OCI-LY3 (cell line): ENCODE data around the gene TMX3.

ENCODE experiments used
- H2AFZ ChIP-seq: fragments of 200-600, 300-600 bp; shearing (Covaris generic); 2 replicates; pipeline ENCODE4 v1.6.0; 2014; ENCODE audit warnings: antibody characterized with exemption, low read depth, low read length
- H3K27ac ChIP-seq: fragments of 200-600, 300-600 bp; sonication (generic); 2 replicates; pipeline ENCODE4 v1.5.1; 2014; ENCODE audit warnings: mild to moderate bottlenecking, low read length, moderate library complexity, mixed read lengths
- H3K27me3 ChIP-seq: fragments of 200-600, 300-600 bp; sonication (generic); 2 replicates; pipeline ENCODE4 v1.6.1; 2014; ENCODE audit warnings: low read depth, low read length, mixed read lengths
- H3K36me3 ChIP-seq: fragments of 200-600, 300-600 bp; sonication (generic); replicated peaks from 2 replicates; pipeline ENCODE3; 2014; ENCODE audit warnings: low read depth, low read length, mixed read lengths
- H3K4me1 ChIP-seq: fragments of 300-600, 200-600 bp; sonication (generic); 2 replicates; pipeline ENCODE4 v1.6.1; 2014; ENCODE audit warnings: low read length, mixed read lengths
- H3K4me2 ChIP-seq: fragments of 200-600, 300-600 bp; sonication (generic); 2 replicates; pipeline ENCODE4 v1.6.1; 2014; ENCODE audit warnings: low read length, mixed read lengths
- H3K4me3 ChIP-seq: fragments of 300-600, 200-600 bp; sonication (generic); 2 replicates; pipeline ENCODE4 v1.5.1; 2014; ENCODE audit warnings: antibody characterized with exemption, mild to moderate bottlenecking, low read length, moderate library complexity
- H3K79me2 ChIP-seq: fragments of 300-600, 200-600 bp; shearing (Covaris generic); 2 replicates; pipeline ENCODE4 v1.6.1; 2014; ENCODE audit warnings: mild to moderate bottlenecking, low read length, mixed read lengths
- H3K9ac ChIP-seq: fragments of 300-600, 200-600 bp; shearing (Covaris generic); 2 replicates; pipeline ENCODE4 v1.6.0; 2014; ENCODE audit warnings: mild to moderate bottlenecking, low read length, moderate library complexity
- H3K9me3 ChIP-seq: fragments of 200-600, 300-600 bp; shearing (Covaris generic); 2 replicates; pipeline ENCODE4 v1.6.1; 2014; ENCODE audit warnings: low read length, mixed read lengths; ENCODE audit not compliant: insufficient read depth
- H4K20me1 ChIP-seq: fragments of 200-600, 300-600 bp; sonication (generic); 2 replicates; pipeline ENCODE4 v1.6.1; 2016; ENCODE audit warnings: low read length, mixed read lengths; ENCODE audit not compliant: insufficient read depth
- CTCF ChIP-seq: fragments of 200-600, 300-600 bp; sonication (generic); IDR thresholded peaks from 2 replicates; pipeline ENCODE4 v1.5.1; 2014; ENCODE audit warnings: antibody characterized with exemption, low read length, low read depth
- EZH2phosphoT487 ChIP-seq: fragments of 200-600 bp; shearing (Covaris generic); IDR thresholded peaks from 2 replicates; pipeline ENCODE4 v1.6.1; 2018; ENCODE audit warnings: antibody characterized with exemption, mixed run types, low read depth

Gene TMX3

DNA sequence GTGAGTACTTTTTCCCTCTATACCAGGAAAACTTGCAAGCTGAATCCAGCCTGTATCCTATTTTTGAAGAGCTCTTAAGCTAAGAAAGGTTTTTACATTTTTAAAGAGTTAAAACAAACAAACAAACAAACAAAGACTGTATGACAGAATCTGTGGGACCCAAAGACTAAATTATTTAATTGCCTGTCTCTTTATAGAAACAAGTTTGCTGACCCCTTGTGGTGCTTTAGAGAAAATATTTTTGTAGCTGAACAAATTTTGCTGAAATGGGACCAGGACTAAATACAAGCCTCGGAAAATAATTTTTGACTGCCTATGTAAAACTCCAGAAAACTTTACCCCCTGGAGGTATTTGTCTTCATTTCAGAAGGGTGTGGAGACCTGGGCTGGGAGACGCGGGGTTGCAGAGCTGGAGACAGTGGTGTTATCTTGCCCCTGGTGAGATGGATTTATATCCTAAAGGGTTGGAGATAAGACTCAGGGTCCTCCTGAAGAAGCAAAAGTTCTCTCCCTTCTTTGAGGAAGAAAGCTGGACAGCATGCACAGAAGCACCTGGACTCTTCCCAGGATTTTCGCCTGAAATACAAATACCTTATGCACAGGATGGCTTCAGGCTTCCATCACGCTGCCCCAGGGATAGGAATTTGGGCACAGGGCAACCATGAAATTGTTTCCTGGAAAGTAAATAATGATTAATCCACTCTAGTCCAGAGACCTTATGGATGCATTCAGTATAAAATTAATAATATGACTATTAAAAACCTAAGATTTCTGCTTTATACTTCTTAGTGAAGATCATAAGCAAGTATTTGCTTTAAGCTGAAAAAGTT is 54.3 kb downstream of the TMX3 start:
- H2AFZ ChIP-seq = peak overlapping the region; percentile 63; the same call in 1 of the 2 replicates
- peaks cover under 1% of the 10 kb centered on the region; the same call in 1 of the 2 replicates for H3K4me1 ChIP-seq
- TF ChIP-seq EZH2phosphoT487 = no peak
- peak; percentile 96 for TF ChIP-seq CTCF

GRCh38 chr18:68648191-68648590 is 66.7 kb downstream of the TMX3 start:
- H3K27ac ChIP-seq = no peak overlapping the region
- no peak for TF ChIP-seq CTCF
- H3K36me3 ChIP-seq = no peaks in the 10 kb centered on the region
- no peaks in the 10 kb centered on the region for H3K4me1 ChIP-seq
- H3K27me3 ChIP-seq = no peaks in the 10 kb centered on the region
- no peak overlapping the region for H3K9ac ChIP-seq
- no peaks in the 10 kb centered on the region for H4K20me1 ChIP-seq
- H2AFZ ChIP-seq = no peak overlapping the region
- no peaks in the 10 kb centered on the region for H3K79me2 ChIP-seq
- no peak overlapping the region for H3K4me3 ChIP-seq
- no peak overlapping the region for H3K4me2 ChIP-seq
- no peaks in the 10 kb centered on the region for H3K9me3 ChIP-seq

More for the DNA sequence above, 54.3 kb downstream of the TMX3 start:
- Histone ChIP-seq H3K27me3 (no peaks in the 10 kb centered on the region), H3K36me3 (no peaks in the 10 kb centered on the region), H3K4me3 (no peak overlapping the region; the same call in 1 of the 2 replicates), H3K9ac (no peak overlapping the region), H3K9me3 (no peaks in the 10 kb centered on the region), H3K4me2 (peak overlapping the region; percentile 36), H3K27ac (no peak overlapping the region), H3K79me2 (no peaks in the 10 kb centered on the region), H4K20me1 (no peaks in the 10 kb centered on the region)

GRCh38 chr18:68642003-68642402 is 72.9 kb downstream of the TMX3 start:
- H3K9ac ChIP-seq = no peak overlapping the region
- no peaks in the 10 kb centered on the region for H3K79me2 ChIP-seq
- no peaks in the 10 kb centered on the region for H4K20me1 ChIP-seq
- no peak overlapping the region for H3K27ac ChIP-seq
- H3K4me3 ChIP-seq = no peak overlapping the region
- peak overlapping the region; percentile 3; the same call in 1 of the 2 replicates for H3K4me2 ChIP-seq
- peak overlapping the region; percentile 2; the same call in 1 of the 2 replicates for H2AFZ ChIP-seq
- H3K9me3 ChIP-seq = no peaks in the 10 kb centered on the region
- H3K36me3 ChIP-seq = no peaks in the 10 kb centered on the region
- H3K4me1 ChIP-seq = peaks cover 9% of the 10 kb centered on the region
- TF ChIP-seq EZH2phosphoT487 = no peak
- TF ChIP-seq CTCF = no peak
- no peaks in the 10 kb centered on the region for H3K27me3 ChIP-seq

DNA sequence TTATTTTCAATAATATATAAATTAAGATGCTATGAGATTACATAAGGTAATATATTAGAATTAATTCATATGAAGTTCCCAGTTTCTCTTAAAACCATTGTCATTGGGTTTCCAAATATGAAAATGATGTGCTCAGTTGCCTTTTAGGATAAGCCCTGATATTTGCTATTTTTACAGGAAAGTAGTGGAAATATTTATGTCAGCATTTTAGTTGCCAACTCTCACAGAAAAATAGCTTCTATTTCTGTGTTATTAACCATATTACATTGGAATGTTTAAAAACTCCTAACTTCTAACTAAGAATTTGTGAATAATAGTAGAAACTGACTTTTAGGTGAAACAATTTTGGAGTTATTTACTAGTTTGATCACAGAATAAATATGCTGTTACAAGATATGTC is 74.0 kb downstream of the TMX3 start:
- Histone ChIP-seq H2AFZ (no peak overlapping the region), H3K36me3 (no peaks in the 10 kb centered on the region), H3K9me3 (0 out of 2 replicates have a peak, but pooled peaks cover 5% of the 10 kb centered on the region), H3K4me3 (no peak overlapping the region), H3K4me2 (no peak overlapping the region), H3K9ac (no peak overlapping the region), H3K79me2 (no peaks in the 10 kb centered on the region), H3K4me1 (peaks cover 9% of the 10 kb centered on the region), H3K27ac (no peak overlapping the region), H4K20me1 (no peaks in the 10 kb centered on the region), H3K27me3 (no peaks in the 10 kb centered on the region)
- no peak for TF ChIP-seq CTCF
- TF ChIP-seq EZH2phosphoT487 = no peak
